Endodermal cell (in vitro differentiated cells): ENCODE results near the gene SLC14A1. TPM values are rescaled to one million over a fixed set of nuclear protein-coding genes. Genes with fewer than 3 reads are reported as not detected.

Experiments used
- DNase-seq: peaks from one replicate; pipeline ENCODE4 v3.0.0-alpha.2; 2017
- H3K27ac ChIP-seq: 2 replicates; pipeline ENCODE4 v1.5.1; 2013; ENCODE audit warnings: mild to moderate bottlenecking, low read depth, low read length, moderate library complexity
- H3K27me3 ChIP-seq: 2 replicates; pipeline ENCODE4 v1.6.1; 2013; ENCODE audit warnings: mild to moderate bottlenecking, low read length, moderate library complexity; ENCODE audit not compliant: insufficient read depth, control insufficient read depth, poor library complexity, severe bottlenecking
- H3K36me3 ChIP-seq: 2 replicates; pipeline ENCODE4 v1.7.0; 2013; ENCODE audit warnings: mild to moderate bottlenecking, low read length, moderate library complexity; ENCODE audit not compliant: control insufficient read depth, insufficient read depth
- H3K4me1 ChIP-seq: one replicate; pipeline ENCODE4 v1.7.0; 2013; ENCODE audit warnings: low read length; ENCODE audit not compliant: control insufficient read depth, insufficient read depth
- H3K4me3 ChIP-seq: 2 replicates; pipeline ENCODE4 v1.5.1; 2013; ENCODE audit warnings: mild to moderate bottlenecking, low read length, moderate library complexity
- H3K9ac ChIP-seq: 2 replicates; pipeline ENCODE4 v1.6.1; 2013; ENCODE audit warnings: mild to moderate bottlenecking, low read length, moderate library complexity; ENCODE audit not compliant: poor library complexity, severe bottlenecking; ENCODE audit errors: extremely low read depth
- H3K9me3 ChIP-seq: 2 replicates; pipeline ENCODE4 v1.6.1; 2013; ENCODE audit warnings: mild to moderate bottlenecking, low read length, moderate library complexity; ENCODE audit not compliant: control insufficient read depth
- H3K27ac Mint-ChIP-seq: 2 replicates; pipeline ENCODE4 v1.8.0; 2020; ENCODE audit warnings: mixed read lengths
- H3K27me3 Mint-ChIP-seq: 2 replicates; pipeline ENCODE4 v1.8.0; 2021; ENCODE audit warnings: mild to moderate bottlenecking, mixed read lengths; ENCODE audit not compliant: insufficient read depth
- H3K36me3 Mint-ChIP-seq: 2 replicates; pipeline ENCODE4 v1.8.0; 2020; ENCODE audit warnings: low read depth, mixed read lengths
- H3K4me1 Mint-ChIP-seq: 2 replicates; pipeline ENCODE4 v1.8.0; 2020; ENCODE audit warnings: mixed read lengths
- H3K4me3 Mint-ChIP-seq: 2 replicates; pipeline ENCODE4 v1.8.0; 2020; ENCODE audit warnings: mild to moderate bottlenecking, moderate library complexity, mixed read lengths
- H3K9me3 Mint-ChIP-seq: 2 replicates; pipeline ENCODE4 v1.8.0; 2020; ENCODE audit warnings: mild to moderate bottlenecking, mixed read lengths
- CTCF ChIP-seq: fragments of 200-600 bp; sonication (generic); conservative IDR thresholded peaks from 2 replicates; pipeline ENCODE4 v1.5.0; 2021; ENCODE audit warnings: antibody characterized with exemption, mild to moderate bottlenecking
- WGBS, 2 experiments: methylation state at CpG; one replicate each; pipeline versions ENCODE4 v1.1.5 to v1.1.7; 2013; ENCODE audit warnings: missing lambda C conversion rate in 2 of 2, mixed read lengths in 1 of 2; ENCODE audit not compliant: insufficient coverage in 1 of 2, insufficient read length in 1 of 2; 5-methylcytosine and 5-hydroxymethylcytosine counted together
- total RNA-seq, 2 donors: library from RNA; stranded (reverse); fragmentation: NEBNext Ultra II Directional in 1 of 2; extraction: Animal tissue kit (Norgen Biotek cat#: 25700) in 1 of 2; gene quantifications; 2 replicates in 1 of 2; 3 replicates in 1 of 2; pipeline ENCODE4 v1.2.1, GENCODE V29; 2021

SLC14A1 gene
- total RNA-seq, 2 donors from 2014 or later = not detected

- no peak overlapping the region for H3K27ac ChIP-seq
- Mint-ChIP-seq H3K4me3 (no peak overlapping the region), H3K27ac (no peak overlapping the region), H3K27me3 (peaks cover 1% of the 10 kb centered on the region), H3K4me1 (peaks cover 6% of the 10 kb centered on the region), H3K9me3 (peaks cover 3% of the 10 kb centered on the region), H3K36me3 (no peaks in the 10 kb centered on the region)
- no peaks in the 10 kb centered on the region for H3K27me3 ChIP-seq
- no peaks in the 10 kb centered on the region for H3K9me3 ChIP-seq
- peaks cover 11% of the 10 kb centered on the region for H3K4me1 ChIP-seq
- 87 to 92% methylated on average over 2 to 3 of the region's 3 CpGs for WGBS, 2 experiments
- no peak overlapping the region for H3K9ac ChIP-seq
- no peak for DNase-seq
- H3K4me3 ChIP-seq = no peak overlapping the region
- no peak for TF ChIP-seq CTCF
- no peaks in the 10 kb centered on the region for H3K36me3 ChIP-seq
These were observed 63.0 kb downstream of the SLC14A1 start for GRCh38 chr18:45786941-45787340.

- Histone ChIP-seq H3K27ac (no peak overlapping the region), H3K9me3 (no peaks in the 10 kb centered on the region), H3K36me3 (no peaks in the 10 kb centered on the region), H3K27me3 (no peaks in the 10 kb centered on the region), H3K4me3 (no peak overlapping the region), H3K4me1 (peaks cover 11% of the 10 kb centered on the region), H3K9ac (no peak overlapping the region)
- Mint-ChIP-seq H3K4me3 (no peak overlapping the region), H3K27ac (no peak overlapping the region), H3K27me3 (peaks cover 1% of the 10 kb centered on the region), H3K4me1 (peaks cover 6% of the 10 kb centered on the region), H3K36me3 (no peaks in the 10 kb centered on the region), H3K9me3 (peaks cover 4% of the 10 kb centered on the region)
- WGBS, 2 experiments = 95 to 100% methylated on average over 1 of the region's 1 CpG
- TF ChIP-seq CTCF = no peak
- no peak for DNase-seq
These were observed 63.4 kb downstream of the SLC14A1 start for GRCh38 chr18:45787346-45787745.

GRCh38 chr18:45788861-45789260 is 64.9 kb downstream of the SLC14A1 start:
- peaks cover under 1% of the 10 kb centered on the region for H3K4me1 ChIP-seq
- 86 to 89% methylated on average over 2 to 3 of the region's 3 CpGs for WGBS, 2 experiments
- no peaks in the 10 kb centered on the region for H3K9me3 ChIP-seq
- H3K9ac ChIP-seq = no peak overlapping the region
- no peak overlapping the region for H3K27ac ChIP-seq
- TF ChIP-seq CTCF = no peak
- no peaks in the 10 kb centered on the region for H3K36me3 ChIP-seq
- Mint-ChIP-seq H3K9me3 (peaks cover 4% of the 10 kb centered on the region), H3K4me1 (no peaks in the 10 kb centered on the region), H3K4me3 (no peak overlapping the region), H3K27ac (no peak overlapping the region), H3K36me3 (no peaks in the 10 kb centered on the region), H3K27me3 (peaks cover 3% of the 10 kb centered on the region)
- H3K27me3 ChIP-seq = no peaks in the 10 kb centered on the region
- DNase-seq = no peak
- H3K4me3 ChIP-seq = no peak overlapping the region
